ENCODE measurements around the gene P2RY13.

Gene P2RY13

GRCh38 chr3:151307583-151308488 is 21.5 kb downstream of the P2RY13 start:
- Histone ChIP-seq H3K4me1 (ENCODE audit: control insufficient read depth, insufficient read depth, low read length) (peaks cover 34% of the 10 kb centered on the region), H3K9ac (ENCODE audit: low read length) (no peak overlapping the region), H3K9me3 (ENCODE audit: control insufficient read depth, low read length) (no peaks in the 10 kb centered on the region), H3K27me3 (replicated peaks; ENCODE audit: control insufficient read depth, insufficient read depth, low read length) (no peaks in the 10 kb centered on the region), H3K36me3 (ENCODE audit: control insufficient read depth, insufficient read depth, low read length, severe bottlenecking) (no peaks in the 10 kb centered on the region), H3K4me3 (ENCODE audit: low read length) (no peak overlapping the region)
- peak; percentile 35 for DNase-seq (ENCODE audit: low read depth)

GRCh38 chr3:151307131-151307530 is 22.2 kb downstream of the P2RY13 start:
- no peaks in the 10 kb centered on the region for H3K9me3 ChIP-seq (ENCODE audit: control insufficient read depth, low read length)
- peaks cover 35% of the 10 kb centered on the region for H3K4me1 ChIP-seq (ENCODE audit: control insufficient read depth, insufficient read depth, low read length)
- DNase-seq (ENCODE audit: low read depth), result no peak
- H3K9ac ChIP-seq (ENCODE audit: low read length), result no peak overlapping the region
- H3K36me3 ChIP-seq (ENCODE audit: control insufficient read depth, insufficient read depth, low read length, severe bottlenecking), result no peaks in the 10 kb centered on the region
- no peak overlapping the region for H3K4me3 ChIP-seq (ENCODE audit: low read length)
- no peaks in the 10 kb centered on the region for H3K27me3 ChIP-seq (replicated peaks; ENCODE audit: control insufficient read depth, insufficient read depth, low read length)

- no peak for DNase-seq (ENCODE audit: low read depth)
- peaks cover 43% of the 10 kb centered on the region for H3K4me1 ChIP-seq (ENCODE audit: control insufficient read depth, insufficient read depth, low read length)
- no peaks in the 10 kb centered on the region for H3K9me3 ChIP-seq (ENCODE audit: control insufficient read depth, low read length)
These were observed 23.1 kb downstream of the P2RY13 start for GRCh38 chr3:151306168-151306810.

GRCh38 chr3:151305775-151306151 is 23.6 kb downstream of the P2RY13 start:
- Histone ChIP-seq H3K9ac (ENCODE audit: low read length) (peak overlapping the region; percentile 28), H3K4me3 (ENCODE audit: low read length) (peak overlapping the region; percentile 23), H3K9me3 (ENCODE audit: control insufficient read depth, low read length) (no peaks in the 10 kb centered on the region), H3K27me3 (replicated peaks; ENCODE audit: control insufficient read depth, insufficient read depth, low read length) (no peaks in the 10 kb centered on the region), H3K36me3 (ENCODE audit: control insufficient read depth, insufficient read depth, low read length, severe bottlenecking) (no peaks in the 10 kb centered on the region), H3K4me1 (ENCODE audit: control insufficient read depth, insufficient read depth, low read length) (peaks cover 46% of the 10 kb centered on the region)
- peak; percentile 48 for DNase-seq (ENCODE audit: low read depth)

More at GRCh38 chr3:151306168-151306810, 23.1 kb downstream of the P2RY13 start:
- peak overlapping the region; percentile 1 for H3K9ac ChIP-seq (ENCODE audit: low read length)
- no peaks in the 10 kb centered on the region for H3K36me3 ChIP-seq (ENCODE audit: control insufficient read depth, insufficient read depth, low read length, severe bottlenecking)
- no peaks in the 10 kb centered on the region for H3K27me3 ChIP-seq (replicated peaks; ENCODE audit: control insufficient read depth, insufficient read depth, low read length)
- no peak overlapping the region for H3K4me3 ChIP-seq (ENCODE audit: low read length)

GRCh38 chr3:151305060-151305774 is 24.1 kb downstream of the P2RY13 start:
- peak overlapping the region; percentile 28 for H3K9ac ChIP-seq (ENCODE audit: low read length)
- no peaks in the 10 kb centered on the region for H3K9me3 ChIP-seq (ENCODE audit: control insufficient read depth, low read length)
- H3K4me1 ChIP-seq (ENCODE audit: control insufficient read depth, insufficient read depth, low read length), result peaks cover 46% of the 10 kb centered on the region
- H3K36me3 ChIP-seq (ENCODE audit: control insufficient read depth, insufficient read depth, low read length, severe bottlenecking), result no peaks in the 10 kb centered on the region
- DNase-seq (ENCODE audit: low read depth), result peak; percentile 97
- peak overlapping the region; percentile 23 for H3K4me3 ChIP-seq (ENCODE audit: low read length)
- H3K27me3 ChIP-seq (replicated peaks; ENCODE audit: control insufficient read depth, insufficient read depth, low read length), result no peaks in the 10 kb centered on the region

GRCh38 chr3:151303751-151304150 is 25.6 kb downstream of the P2RY13 start:
- Histone ChIP-seq H3K4me3 (ENCODE audit: low read length) (no peak overlapping the region), H3K27me3 (replicated peaks; ENCODE audit: control insufficient read depth, insufficient read depth, low read length) (no peaks in the 10 kb centered on the region), H3K4me1 (ENCODE audit: control insufficient read depth, insufficient read depth, low read length) (peaks cover 46% of the 10 kb centered on the region)

GRCh38 chr3:151301787-151302186 is 27.6 kb downstream of the P2RY13 start:
- peaks cover 38% of the 10 kb centered on the region for H3K4me1 ChIP-seq (ENCODE audit: control insufficient read depth, insufficient read depth, low read length)
- H3K27me3 ChIP-seq (replicated peaks; ENCODE audit: control insufficient read depth, insufficient read depth, low read length), result no peaks in the 10 kb centered on the region
- H3K9ac ChIP-seq (ENCODE audit: low read length), result no peak overlapping the region
- H3K9me3 ChIP-seq (ENCODE audit: control insufficient read depth, low read length), result no peaks in the 10 kb centered on the region
- H3K36me3 ChIP-seq (ENCODE audit: control insufficient read depth, insufficient read depth, low read length, severe bottlenecking), result no peaks in the 10 kb centered on the region
- DNase-seq (ENCODE audit: low read depth), result peak; percentile 67
- H3K4me3 ChIP-seq (ENCODE audit: low read length), result no peak overlapping the region

More at GRCh38 chr3:151303751-151304150, 25.6 kb downstream of the P2RY13 start:
- H3K36me3 ChIP-seq (ENCODE audit: control insufficient read depth, insufficient read depth, low read length, severe bottlenecking), result no peaks in the 10 kb centered on the region
- no peaks in the 10 kb centered on the region for H3K9me3 ChIP-seq (ENCODE audit: control insufficient read depth, low read length)
- no peak for DNase-seq (ENCODE audit: low read depth)
- no peak overlapping the region for H3K9ac ChIP-seq (ENCODE audit: low read length)

- DNase-seq (ENCODE audit: low read depth), result no peak
- H3K4me3 ChIP-seq (ENCODE audit: low read length), result no peak overlapping the region
- H3K9ac ChIP-seq (ENCODE audit: low read length), result no peak overlapping the region
- H3K36me3 ChIP-seq (ENCODE audit: control insufficient read depth, insufficient read depth, low read length, severe bottlenecking), result no peaks in the 10 kb centered on the region
- no peaks in the 10 kb centered on the region for H3K9me3 ChIP-seq (ENCODE audit: control insufficient read depth, low read length)
- H3K4me1 ChIP-seq (ENCODE audit: control insufficient read depth, insufficient read depth, low read length), result peaks cover 26% of the 10 kb centered on the region
- no peaks in the 10 kb centered on the region for H3K27me3 ChIP-seq (replicated peaks; ENCODE audit: control insufficient read depth, insufficient read depth, low read length)
These were observed 28.8 kb downstream of the P2RY13 start for GRCh38 chr3:151300539-151300938.

- Histone ChIP-seq H3K9me3 (ENCODE audit: control insufficient read depth, low read length) (no peaks in the 10 kb centered on the region), H3K36me3 (ENCODE audit: control insufficient read depth, insufficient read depth, low read length, severe bottlenecking) (no peaks in the 10 kb centered on the region), H3K9ac (ENCODE audit: low read length) (no peak overlapping the region), H3K27me3 (replicated peaks; ENCODE audit: control insufficient read depth, insufficient read depth, low read length) (no peaks in the 10 kb centered on the region), H3K4me1 (ENCODE audit: control insufficient read depth, insufficient read depth, low read length) (peaks cover 14% of the 10 kb centered on the region), H3K4me3 (ENCODE audit: low read length) (no peak overlapping the region)
- no peak for DNase-seq (ENCODE audit: low read depth)
These were observed 30.3 kb downstream of the P2RY13 start for GRCh38 chr3:151299006-151299405.

GRCh38 chr3:151297429-151297828 is 31.9 kb downstream of the P2RY13 start:
- Histone ChIP-seq H3K4me1 (ENCODE audit: control insufficient read depth, insufficient read depth, low read length) (peaks cover 12% of the 10 kb centered on the region), H3K27me3 (replicated peaks; ENCODE audit: control insufficient read depth, insufficient read depth, low read length) (no peaks in the 10 kb centered on the region), H3K4me3 (ENCODE audit: low read length) (no peak overlapping the region), H3K9me3 (ENCODE audit: control insufficient read depth, low read length) (no peaks in the 10 kb centered on the region), H3K9ac (ENCODE audit: low read length) (no peak overlapping the region), H3K36me3 (ENCODE audit: control insufficient read depth, insufficient read depth, low read length, severe bottlenecking) (no peaks in the 10 kb centered on the region)
- no peak for DNase-seq (ENCODE audit: low read depth)

- no peak for DNase-seq (ENCODE audit: low read depth)
- no peaks in the 10 kb centered on the region for H3K9me3 ChIP-seq (ENCODE audit: control insufficient read depth, low read length)
- H3K9ac ChIP-seq (ENCODE audit: low read length), result no peak overlapping the region
- peaks cover 2% of the 10 kb centered on the region for H3K4me1 ChIP-seq (ENCODE audit: control insufficient read depth, insufficient read depth, low read length)
- no peak overlapping the region for H3K4me3 ChIP-seq (ENCODE audit: low read length)
- H3K36me3 ChIP-seq (ENCODE audit: control insufficient read depth, insufficient read depth, low read length, severe bottlenecking), result no peaks in the 10 kb centered on the region
- no peaks in the 10 kb centered on the region for H3K27me3 ChIP-seq (replicated peaks; ENCODE audit: control insufficient read depth, insufficient read depth, low read length)
These were observed 33.1 kb downstream of the P2RY13 start for GRCh38 chr3:151296226-151296625.
